ENCODE results near the gene ITGAE. TPM values are rescaled to one million over a fixed set of nuclear protein-coding genes. Genes with fewer than 3 reads are reported as not detected.

Gene ITGAE
- polyA plus RNA-seq, 3 donors = 66.6 to 102 (median 78.8) TPM

GRCh38 chr17:3697103-3697476 lies 103.9 kb downstream of the ITGAE start:
- no peak overlapping the region for H3K27ac Mint-ChIP-seq
- H3K36me3 ChIP-seq (replicated peaks in 1 of 2; ENCODE audit: control insufficient read depth in 1 of 2, insufficient read depth in 2 of 2, low read length in 2 of 2) = no peaks in the 10 kb centered on the region
- intact Hi-C loops (cut with micrococcal nuclease) = no loop called here
- H3K4me3 Mint-ChIP-seq = no peak overlapping the region
- H3K79me2 ChIP-seq (ENCODE audit: insufficient read depth, low read length) = no peaks in the 10 kb centered on the region
- no peaks in the 10 kb centered on the region for H4K20me1 ChIP-seq (ENCODE audit: insufficient read depth, low read length)
- peaks cover 0 to 10% of the 10 kb centered on the region in 2 donors for H3K9me3 ChIP-seq (replicated peaks in 1 of 2; ENCODE audit: control insufficient read depth in 1 of 2, insufficient read depth in 1 of 2, low read length in 2 of 2)
- no peak for TF ChIP-seq CTCF (IDR thresholded peaks at IDR 0.05)
- H3K9me3 Mint-ChIP-seq = peaks cover 0 to 21% (median 10%) of the 10 kb centered on the region in 7 donors
- H3K4me1 ChIP-seq (ENCODE audit: control insufficient read depth in 1 of 2, insufficient read depth in 2 of 2, low read length in 2 of 2) = peaks cover 16 to 23% of the 10 kb centered on the region in 2 donors
- H3K4me2 ChIP-seq (replicated peaks; ENCODE audit: extremely low read depth, low read length, poor library complexity, severe bottlenecking) = no peak overlapping the region
- H3K4me1 Mint-ChIP-seq = peaks cover 26% of the 10 kb centered on the region
- H3K9ac ChIP-seq (ENCODE audit: insufficient read depth, low read length, poor library complexity, severe bottlenecking) = no peak overlapping the region
- H3K27me3 ChIP-seq (ENCODE audit: control insufficient read depth in 2 of 2, insufficient read depth in 2 of 2, low read length in 2 of 2) = peaks cover 0 to 15% of the 10 kb centered on the region in 2 donors
- H3K27me3 Mint-ChIP-seq (ENCODE audit: low read depth in 3 of 3) = peaks cover 17 to 32% (median 31%) of the 10 kb centered on the region in 3 donors
- no peak overlapping the region for H3K27ac ChIP-seq (ENCODE audit: low read depth in 1 of 2, low read length in 2 of 2)
- no peaks in the 10 kb centered on the region for H3K36me3 Mint-ChIP-seq
- no peak for DNase-seq
- no peak overlapping the region for H3K4me3 ChIP-seq (replicated peaks in 1 of 3; ENCODE audit: low read depth in 2 of 3, low read length in 3 of 3)
- WGBS (ENCODE audit: insufficient coverage) = no CpG with 5 or more reads among the region's 12 CpGs
- no peak overlapping the region for H2AFZ ChIP-seq (ENCODE audit: insufficient read depth, low read depth, low read length, poor library complexity, severe bottlenecking)

- Histone ChIP-seq H3K9me3 (replicated peaks in 1 of 2; ENCODE audit: control insufficient read depth in 1 of 2, insufficient read depth in 1 of 2, low read length in 2 of 2) (peaks cover 0 to 9% of the 10 kb centered on the region in 2 donors), H3K27ac (ENCODE audit: low read depth in 1 of 2, low read length in 2 of 2) (no peak within 1 kb of the TSS), H3K9ac (ENCODE audit: insufficient read depth, low read length, poor library complexity, severe bottlenecking) (peak within 1 kb of the TSS; percentile 58), H3K79me2 (ENCODE audit: insufficient read depth, low read length) (no peaks in the 10 kb centered on the region), H3K4me1 (ENCODE audit: control insufficient read depth in 1 of 2, insufficient read depth in 2 of 2, low read length in 2 of 2) (peaks cover 16 to 23% of the 10 kb centered on the region in 2 donors), H3K36me3 (replicated peaks in 1 of 2; ENCODE audit: control insufficient read depth in 1 of 2, insufficient read depth in 2 of 2, low read length in 2 of 2) (no peaks in the 10 kb centered on the region), H3K4me2 (replicated peaks; ENCODE audit: extremely low read depth, low read length, poor library complexity, severe bottlenecking) (peak within 1 kb of the TSS; percentile 96), H3K27me3 (ENCODE audit: control insufficient read depth in 2 of 2, insufficient read depth in 2 of 2, low read length in 2 of 2) (peaks cover 0 to 15% of the 10 kb centered on the region in 2 donors), H3K4me3 (replicated peaks in 1 of 3; ENCODE audit: low read depth in 2 of 3, low read length in 3 of 3) (peak within 1 kb of the TSS; percentile 55 to 84 (median 65)), H4K20me1 (ENCODE audit: insufficient read depth, low read length) (no peaks in the 10 kb centered on the region), H2AFZ (ENCODE audit: insufficient read depth, low read depth, low read length, poor library complexity, severe bottlenecking) (peak within 1 kb of the TSS; percentile 93)
- DNase-seq = peak; percentile 17 to 25 (median 22)
- Mint-ChIP-seq H3K27ac (peak within 1 kb of the TSS in 5 of 7 donors; percentile 37 to 88 (median 65)), H3K4me1 (peaks cover 20% of the 10 kb centered on the region), H3K4me3 (peak within 1 kb of the TSS; percentile 99), H3K27me3 (ENCODE audit: low read depth in 3 of 3) (peaks cover 17 to 32% (median 31%) of the 10 kb centered on the region in 3 donors), H3K36me3 (peaks cover 0 to 1% of the 10 kb centered on the region in 2 donors), H3K9me3 (peaks cover 0 to 18% (median 8%) of the 10 kb centered on the region in 7 donors)
- intact Hi-C loops (cut with micrococcal nuclease) = no loop called here
- TF ChIP-seq CTCF (IDR thresholded peaks at IDR 0.05) = no peak
- WGBS (ENCODE audit: insufficient coverage) = under 1% methylated on average over 57 of the region's 65 CpGs
Measured at GRCh38 chr17:3695723-3696411, 105.1 kb downstream of the ITGAE start, which contains the start of gene P2RX5. P2RX5 (minus strand) TSS chr17:3696155; CDS start chr17:3696005, 150 bp downstream.
